ENCODE results near the gene PPP1R8.
"Not testable (repeated sequence)": the region's sequence is repeated elsewhere in the genome, so short reads cannot be mapped to it uniquely, and the experiment has no call there.

PPP1R8 gene

DNA sequence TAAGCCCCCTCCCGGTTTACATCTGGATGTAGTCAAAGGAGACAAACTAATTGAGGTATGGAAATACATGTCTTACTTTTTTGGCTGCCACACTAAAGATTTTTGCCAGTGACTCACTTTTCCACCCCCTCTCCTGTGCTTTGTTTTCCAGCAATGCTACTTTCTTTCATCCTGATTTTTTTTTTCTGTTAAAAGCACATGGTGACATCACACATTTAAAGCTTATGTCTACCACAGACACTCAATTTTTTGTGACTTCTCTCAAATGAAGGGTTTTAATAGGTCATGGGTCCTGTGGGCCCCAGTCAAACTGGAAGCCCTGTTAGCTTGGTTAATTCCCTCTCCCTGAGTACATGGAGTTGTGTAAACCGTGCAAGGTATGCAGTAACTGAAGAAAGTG, 2.2 kb downstream of the PPP1R8 start:
- DNase-seq (ENCODE audit: low read depth) = no peak

DNA sequence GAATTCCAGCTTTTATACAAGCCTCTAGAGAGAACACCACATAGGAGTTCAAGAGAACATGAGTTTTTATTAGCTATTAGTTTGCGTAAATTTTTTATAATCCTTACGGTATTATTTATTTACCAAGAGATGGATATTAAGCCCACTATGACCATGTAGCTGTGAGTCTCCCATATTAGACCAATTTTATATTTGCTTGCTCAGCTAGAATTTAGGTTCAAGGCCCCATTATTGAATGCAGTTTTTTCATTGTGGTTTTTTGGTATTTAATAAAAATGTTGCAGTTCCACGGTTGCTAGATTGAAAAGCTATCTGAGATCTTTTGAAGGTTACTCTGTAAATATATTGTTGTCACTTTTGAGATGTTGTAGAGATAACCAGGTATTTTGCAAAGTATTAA, 2.9 kb downstream of the PPP1R8 start:
- no peak for DNase-seq (ENCODE audit: low read depth)

DNA sequence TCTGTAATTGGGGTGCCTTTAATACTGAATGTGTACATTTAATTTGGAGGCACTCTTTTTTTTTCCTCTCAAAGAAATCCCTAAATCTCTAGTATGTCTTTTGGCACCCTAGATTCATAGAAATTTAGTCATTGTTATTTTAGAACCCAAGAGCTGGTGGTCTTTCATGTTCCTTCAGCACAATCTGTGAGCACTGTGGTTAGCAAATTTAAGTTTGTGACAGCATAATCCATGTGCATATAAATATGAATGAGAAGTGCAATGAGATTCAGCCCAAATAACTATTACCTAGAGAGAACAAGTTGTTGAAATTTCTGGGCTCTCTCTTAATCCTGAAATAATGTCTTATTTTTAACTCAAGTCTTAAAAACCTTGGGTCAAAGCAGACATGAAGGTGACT, 4.5 kb downstream of the PPP1R8 start:
- DNase-seq (ENCODE audit: low read depth) = no peak

DNA sequence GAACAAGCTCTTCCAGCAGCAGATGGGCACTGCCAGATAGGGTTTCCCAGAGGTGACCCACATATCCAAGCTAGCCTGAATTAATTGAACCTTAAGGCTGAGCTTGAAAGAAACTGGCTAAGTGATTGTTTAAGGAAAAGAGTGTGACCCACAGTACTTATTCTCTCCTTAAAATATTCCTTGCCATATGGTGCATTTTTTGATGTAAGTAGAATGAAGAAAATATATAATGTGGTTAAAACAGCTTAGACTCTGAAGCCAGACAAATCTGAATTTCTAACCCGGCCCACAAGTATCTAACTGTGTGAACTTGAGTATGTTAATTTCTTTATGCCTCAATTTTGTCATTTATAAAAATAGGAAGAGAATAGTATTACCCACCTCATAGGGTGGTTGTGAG, 4.9 kb downstream of the PPP1R8 start:
- no peak for DNase-seq (ENCODE audit: low read depth)

DNA sequence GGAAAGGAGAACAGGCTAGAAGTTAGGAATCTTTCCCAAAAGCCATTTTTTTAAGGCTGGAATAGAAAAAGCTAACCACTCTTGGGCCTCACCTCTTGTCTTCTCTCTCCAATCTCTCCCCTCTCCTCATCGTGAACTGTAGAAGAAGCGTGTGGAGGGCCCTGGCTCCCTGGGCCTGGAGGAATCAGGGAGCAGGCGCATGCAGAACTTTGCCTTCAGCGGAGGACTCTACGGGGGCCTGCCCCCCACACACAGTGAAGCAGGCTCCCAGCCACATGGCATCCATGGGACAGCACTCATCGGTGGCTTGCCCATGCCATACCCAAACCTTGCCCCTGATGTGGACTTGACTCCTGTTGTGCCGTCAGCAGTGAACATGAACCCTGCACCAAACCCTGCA, 19.4 kb downstream of the PPP1R8 start:
- DNase-seq (ENCODE audit: low read depth) = no peak

DNA sequence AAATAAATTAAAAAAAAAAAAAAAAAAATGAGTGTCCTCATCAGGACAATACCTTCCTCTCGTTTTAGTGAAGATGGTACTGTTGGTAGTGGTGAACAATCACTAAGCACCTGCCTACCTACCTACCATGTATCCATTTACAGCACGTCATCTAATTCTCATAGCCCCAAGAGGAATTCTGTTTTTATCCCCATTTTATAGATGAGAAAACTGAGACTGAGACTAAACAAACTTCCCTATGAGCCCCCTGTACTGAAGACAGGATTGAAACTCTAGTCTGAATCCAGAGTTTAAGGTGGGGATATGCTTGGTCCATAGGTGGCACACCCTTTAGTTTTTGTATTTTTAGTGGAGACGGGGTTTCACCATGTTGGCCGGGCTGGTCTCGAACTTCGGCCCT, 24.5 kb downstream of the PPP1R8 start:
- no peak for DNase-seq (ENCODE audit: low read depth)

DNA sequence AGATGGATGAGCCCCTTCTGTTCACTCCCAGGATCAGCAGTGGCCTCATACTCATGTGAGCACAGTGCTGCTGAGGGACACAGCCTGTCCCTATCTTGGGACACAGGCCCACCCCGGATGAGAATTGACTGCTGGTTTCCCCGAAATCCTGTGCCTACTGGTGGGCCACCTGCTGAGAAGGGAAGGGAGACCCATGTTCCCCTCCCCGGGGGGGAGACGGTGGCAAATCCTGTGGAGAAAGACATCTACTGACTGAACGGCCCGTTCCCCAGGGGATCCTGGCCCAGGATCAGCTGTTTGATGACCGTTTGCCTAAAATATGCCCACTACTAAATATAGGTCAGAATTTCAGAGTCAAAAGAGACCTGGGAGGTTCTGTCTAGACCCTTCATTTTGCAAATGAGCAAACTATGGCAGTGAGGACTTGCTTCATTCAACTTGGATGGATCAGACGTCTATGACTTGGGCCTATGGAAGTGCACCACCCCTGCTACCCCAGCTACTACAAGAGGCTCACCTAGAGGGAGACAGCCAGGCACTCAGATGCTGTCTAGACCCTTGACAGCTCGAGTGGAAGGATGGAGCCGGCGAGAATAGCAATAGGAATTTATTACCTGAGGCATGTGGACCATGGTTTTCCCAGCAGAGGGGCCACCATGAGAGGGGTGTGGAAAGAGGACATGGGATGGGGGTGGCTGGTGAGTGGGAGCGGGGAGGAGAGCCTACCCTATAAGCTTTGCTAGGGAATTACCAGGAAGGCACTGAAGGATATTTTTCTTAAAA, 26.2 kb downstream of the PPP1R8 start:
- no peak for DNase-seq (ENCODE audit: low read depth)

DNA sequence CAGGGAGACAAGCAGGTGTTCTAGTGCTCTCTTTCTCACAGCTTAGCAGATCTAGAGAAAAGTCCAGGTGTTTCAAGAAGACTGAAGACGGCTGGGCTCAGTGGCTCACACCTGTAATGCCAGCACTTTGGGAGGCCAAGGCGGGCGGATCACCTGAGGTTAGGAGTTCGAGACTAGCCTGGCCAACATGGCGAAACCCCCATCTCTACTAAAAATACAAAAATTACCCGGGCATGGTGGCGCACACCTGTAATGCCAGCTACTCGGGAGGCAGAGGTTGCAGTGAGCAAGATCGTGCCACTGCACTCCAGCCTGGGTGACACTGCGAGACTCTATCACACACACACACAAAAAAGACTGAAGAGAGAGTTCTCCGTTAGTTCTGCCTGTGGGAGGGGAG, 27.0 kb downstream of the PPP1R8 start:
- DNase-seq (ENCODE audit: low read depth) = not testable (repeated sequence)

DNA sequence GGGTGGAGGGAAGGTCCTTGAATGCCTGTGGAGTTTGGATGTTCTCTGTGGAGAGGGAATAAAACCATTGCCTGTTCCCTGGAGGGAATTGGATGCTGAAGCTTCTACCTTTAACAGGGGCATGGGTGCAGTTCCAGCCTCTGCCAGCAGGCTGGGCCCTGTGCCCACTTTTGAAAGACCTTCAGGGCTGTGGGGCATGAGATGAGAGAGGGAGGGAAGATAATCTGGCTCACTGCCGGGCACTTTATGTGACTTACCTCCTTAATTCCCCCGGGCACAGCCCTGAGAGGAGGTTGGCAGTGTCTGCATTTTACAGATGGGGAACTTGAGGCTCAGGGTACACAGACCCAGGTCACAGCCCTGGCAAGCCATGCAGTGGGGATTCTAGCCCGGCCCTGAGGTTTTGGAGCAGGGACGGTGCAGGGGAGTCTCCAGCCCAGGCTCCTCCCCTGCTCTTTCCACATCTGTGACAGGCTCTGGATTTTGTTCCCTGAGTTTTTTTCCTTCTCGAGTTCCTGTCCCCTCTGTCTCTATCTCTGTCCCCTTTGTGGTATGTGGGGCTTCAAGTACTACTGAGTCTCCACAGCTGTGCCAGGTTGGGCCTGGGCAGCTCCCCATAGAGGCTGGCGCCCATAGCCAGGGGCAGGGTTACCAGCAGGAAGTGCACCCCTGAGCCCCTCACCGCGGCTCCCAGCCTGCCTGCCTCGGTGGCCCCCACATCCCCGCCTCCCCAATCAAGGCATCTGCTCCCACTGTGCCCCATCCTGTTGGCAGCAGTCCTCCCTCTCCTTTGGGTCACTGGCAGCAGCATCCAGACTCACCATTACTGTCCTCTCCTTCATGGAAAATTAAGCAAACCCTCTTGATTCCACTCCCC, 27.7 kb downstream of the PPP1R8 start:
- peak; percentile 74 for DNase-seq (ENCODE audit: low read depth)

DNA sequence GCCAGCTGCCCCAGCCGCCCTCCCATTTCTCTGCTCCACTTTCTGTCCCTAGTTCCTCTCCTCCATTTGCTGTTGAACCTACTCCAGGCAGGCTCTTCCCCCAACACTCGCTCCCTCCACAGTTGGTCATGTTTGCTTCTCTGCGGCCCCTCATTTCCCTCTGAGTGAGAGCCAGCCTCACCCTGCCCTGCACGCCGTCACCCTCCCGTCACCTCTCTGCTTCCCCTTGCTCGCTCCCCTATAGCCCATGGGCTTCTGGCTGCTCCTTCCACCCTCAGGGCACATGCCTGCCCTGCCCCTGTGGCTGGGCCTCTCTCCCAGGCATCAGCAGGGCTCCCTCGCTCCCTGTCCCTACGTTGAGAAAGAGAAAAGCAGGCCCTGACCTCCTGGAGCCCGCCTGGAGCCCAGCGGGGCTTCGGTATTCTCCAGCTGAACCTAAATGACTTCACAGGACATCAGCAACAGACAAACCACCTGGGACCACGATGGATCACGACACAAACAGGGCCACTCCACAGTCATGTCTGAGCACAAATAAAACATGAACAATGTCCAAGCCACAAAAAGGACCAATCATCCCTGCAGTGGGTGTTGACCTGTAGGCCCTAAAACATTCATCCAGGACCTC, 28.5 kb downstream of the PPP1R8 start:
- DNase-seq (ENCODE audit: low read depth) = no peak

DNA sequence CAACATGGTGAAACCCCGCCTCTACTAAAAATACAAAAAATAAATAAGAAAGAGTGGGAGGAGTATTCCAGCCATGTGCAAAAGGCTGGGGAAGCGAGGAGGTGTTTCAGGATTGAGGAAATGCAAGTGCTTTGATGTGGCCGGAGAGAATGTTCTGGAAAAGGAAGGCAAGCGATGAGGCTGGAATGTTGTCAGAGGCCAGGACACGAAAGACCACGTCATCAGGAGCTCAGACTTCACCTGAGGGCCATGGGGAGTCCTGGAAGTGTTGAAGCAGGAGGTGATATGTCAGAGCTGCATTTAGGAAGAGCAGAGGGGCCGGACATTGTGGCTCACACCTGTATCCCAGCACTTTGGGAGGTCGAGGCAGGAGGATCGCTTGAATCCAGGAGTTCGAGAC, 30.9 kb downstream of the PPP1R8 start:
- DNase-seq (ENCODE audit: low read depth) = no peak

DNA sequence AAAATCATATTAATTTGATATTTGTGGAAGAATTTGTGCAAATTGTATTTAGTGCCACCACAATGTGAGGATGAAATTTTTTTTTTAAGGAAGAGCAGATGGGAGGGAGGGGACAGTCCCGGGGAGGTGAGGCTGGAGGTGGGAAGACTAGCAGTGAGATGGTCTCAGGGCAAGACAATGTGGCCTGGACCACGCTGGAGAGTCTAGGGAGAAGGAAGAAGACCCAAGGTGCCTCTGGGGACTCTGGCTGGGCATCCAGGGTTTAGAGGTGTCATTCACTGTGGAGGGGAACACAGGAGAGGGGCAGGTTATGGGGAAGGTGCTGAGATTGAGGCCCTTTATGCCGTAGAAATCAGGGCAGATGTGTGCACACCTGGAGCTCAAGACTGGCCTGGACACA, 31.4 kb downstream of the PPP1R8 start:
- DNase-seq (ENCODE audit: low read depth) = no peak

DNA sequence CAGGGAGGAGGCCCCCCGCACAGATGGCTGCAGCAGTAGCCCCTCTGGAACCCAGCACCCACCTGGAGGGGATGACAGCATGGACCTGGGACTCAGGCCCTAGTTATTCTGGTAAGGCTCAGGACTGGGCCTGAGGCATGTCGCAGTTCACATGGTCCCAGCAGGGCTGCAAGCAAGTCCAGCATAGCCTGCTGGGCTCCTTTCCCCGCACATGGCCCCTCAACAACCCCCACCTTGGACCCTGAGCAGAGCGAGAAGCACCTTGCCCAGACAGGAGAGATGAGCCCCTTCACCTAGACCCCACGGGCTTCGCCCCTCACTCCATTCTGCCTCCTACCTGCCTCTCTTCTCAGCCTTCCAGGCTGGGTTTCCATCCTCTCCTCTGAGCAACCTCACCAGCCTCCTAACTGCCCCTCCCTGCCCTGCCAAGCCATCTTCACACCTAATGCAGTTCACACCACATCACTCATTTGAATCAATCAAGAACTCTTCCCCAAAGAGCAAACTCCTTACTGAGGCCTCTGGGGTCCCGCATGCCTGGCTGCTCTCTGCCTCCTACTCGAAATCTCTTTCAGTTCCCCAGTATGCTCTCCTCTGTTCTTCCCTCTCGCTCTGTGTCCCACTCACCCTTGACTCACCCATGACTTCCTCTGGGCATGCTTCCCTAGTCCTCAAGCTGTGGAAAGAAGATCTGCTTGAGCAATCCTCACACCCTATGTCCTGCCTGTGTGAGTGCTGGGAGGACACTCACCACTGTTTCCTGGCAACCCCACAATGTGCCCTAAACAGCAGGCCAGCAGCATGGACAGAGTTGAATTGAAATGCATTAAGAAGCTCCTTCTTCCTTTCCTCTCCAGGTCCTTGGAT, 32.3 kb downstream of the PPP1R8 start:
- peak; percentile 99 for DNase-seq (ENCODE audit: low read depth)

DNA sequence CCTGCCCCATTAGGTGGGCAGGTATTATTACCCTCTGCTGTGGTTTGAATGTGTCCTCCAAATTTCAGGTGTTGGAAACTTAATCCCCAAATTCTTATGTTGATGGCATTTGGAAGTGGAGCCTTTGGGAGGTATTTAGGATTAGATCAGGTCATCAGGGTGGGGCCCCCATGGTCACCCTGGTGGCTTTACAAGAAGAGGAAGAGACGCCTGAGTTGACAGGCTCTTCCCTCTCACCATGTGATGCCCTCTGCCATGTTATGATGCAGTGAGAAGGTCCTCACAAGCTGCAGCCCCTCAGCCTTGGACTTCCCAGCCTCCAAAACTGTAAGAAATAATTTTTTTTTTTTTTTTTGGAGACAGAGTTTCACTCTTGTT, 32.9 kb downstream of the PPP1R8 start:
- DNase-seq (ENCODE audit: low read depth) = no peak

DNA sequence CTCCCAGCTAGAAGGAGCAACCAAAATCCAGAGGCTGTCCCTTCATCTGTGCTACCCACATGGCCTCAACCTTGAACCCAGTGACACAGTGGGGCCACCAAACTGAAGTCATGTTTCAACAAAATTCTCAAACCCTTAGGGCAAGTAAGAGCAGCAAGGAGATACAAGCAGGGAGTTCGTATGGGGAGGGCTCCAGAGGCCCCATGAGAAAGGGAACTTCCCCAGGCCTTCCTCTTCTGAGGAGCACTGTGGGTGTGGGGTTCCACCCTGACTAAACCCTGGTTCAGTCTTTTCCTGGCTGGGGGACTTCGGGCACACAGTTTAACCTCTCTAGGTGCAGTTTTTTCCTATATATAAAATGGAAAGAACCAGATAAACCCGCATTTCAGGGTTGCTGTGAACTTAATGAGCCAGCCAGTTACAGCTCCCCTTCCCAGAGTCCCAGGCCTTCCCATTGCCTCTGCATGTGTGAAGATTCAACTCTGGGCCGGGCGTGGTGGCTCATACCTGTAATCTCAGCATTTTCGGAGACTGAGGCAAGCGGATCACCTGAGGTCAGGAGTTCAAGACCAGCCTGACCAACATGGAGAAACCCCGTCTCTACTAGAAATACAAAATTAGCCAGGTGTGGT, 33.8 kb downstream of the PPP1R8 start:
- no peak for DNase-seq (ENCODE audit: low read depth)

DNA sequence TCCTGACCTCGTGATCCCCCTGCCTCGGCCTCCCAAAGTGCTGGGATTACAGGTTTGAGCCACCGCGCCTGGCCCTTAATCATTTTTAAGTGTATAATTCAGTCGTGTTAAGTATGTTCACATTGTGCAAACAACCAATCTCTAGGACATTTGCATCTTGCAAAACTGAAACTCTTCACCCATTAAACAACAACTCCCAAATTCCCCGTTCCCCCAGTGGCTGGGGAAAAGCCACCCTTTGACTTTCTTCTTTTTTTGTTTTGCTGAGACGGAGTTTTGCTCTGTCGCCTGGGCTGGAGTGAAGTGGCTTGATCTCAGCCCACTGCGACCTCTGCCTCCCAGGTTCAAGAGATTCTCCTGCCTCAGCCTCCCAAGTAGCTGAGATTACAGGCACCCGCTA, 35.2 kb downstream of the PPP1R8 start:
- DNase-seq (ENCODE audit: low read depth) = no peak

DNA sequence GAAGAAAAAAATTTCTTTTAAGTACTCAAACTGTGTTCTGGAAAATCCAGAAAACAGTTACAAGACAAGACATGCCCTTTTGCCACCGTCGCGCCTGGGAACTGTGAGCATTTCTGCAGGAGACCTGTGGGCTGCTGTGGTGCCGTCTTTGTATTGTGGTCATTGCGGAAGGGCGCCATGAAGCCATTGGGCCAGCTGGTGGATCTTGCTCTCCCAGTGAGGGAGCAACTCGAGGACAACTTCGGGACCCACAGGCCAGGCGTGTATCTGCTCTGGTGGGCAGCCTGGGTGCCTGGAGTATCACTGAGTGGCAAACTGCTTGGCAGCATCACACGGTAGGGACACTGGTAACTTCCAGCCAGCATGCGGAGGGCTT, 38.0 kb downstream of the PPP1R8 start:
- DNase-seq (ENCODE audit: low read depth) = no peak

DNA sequence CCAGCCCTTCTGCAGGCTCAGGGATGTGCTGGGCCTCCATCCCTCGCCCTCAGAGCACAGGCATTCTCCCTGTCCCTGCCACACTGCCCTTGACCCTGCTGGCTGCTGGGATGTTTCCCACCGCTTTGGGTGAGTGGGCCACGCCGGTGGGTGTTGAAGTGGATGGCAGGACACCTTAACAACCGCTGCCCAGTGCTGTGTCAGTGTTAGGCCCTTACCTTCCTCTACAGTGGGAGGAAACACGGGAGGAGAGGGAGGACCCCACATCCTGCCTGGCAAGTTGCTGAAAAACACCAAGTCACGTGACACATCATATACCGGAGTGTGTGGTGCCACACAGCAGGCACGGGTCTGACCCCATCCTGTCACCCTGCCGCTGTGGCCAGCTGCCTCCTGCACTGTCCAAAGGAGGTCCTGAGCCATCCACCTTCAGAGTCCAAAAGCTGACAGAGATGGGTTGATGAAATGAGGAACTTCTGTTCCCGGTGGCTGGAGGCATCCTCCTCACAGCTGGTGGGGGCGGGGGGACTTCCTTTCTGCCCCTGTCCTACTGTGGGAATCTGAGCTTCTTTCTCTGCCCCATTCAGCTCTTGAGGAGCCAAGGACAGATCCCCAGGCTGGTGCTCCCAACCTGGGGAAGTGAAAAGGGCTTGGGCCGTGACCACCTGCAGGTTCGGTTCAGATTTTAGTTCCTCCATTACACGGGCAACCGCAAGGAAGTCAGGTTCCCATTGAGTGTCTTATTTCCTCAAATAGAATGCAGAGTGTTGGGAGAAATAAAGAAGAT, 38.5 kb downstream of the PPP1R8 start:
- DNase-seq (ENCODE audit: low read depth) = no peak

DNA sequence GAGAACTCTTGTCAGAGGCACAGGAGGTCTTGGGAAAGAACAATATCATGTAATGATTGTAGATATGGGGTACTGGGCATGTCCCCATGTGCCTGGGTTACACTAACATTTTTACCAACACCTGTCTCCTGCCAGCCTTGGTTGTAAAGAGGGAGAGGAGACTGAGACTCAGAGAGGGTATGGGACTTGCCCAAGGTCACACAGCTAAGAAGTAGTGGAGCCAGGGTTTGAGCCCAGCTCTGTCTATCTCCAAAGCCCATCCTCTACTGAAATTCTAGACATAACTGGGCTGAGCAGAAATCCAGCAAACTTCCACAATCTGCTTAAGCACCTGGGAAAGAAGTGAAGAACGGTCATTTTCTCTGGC, 39.1 kb downstream of the PPP1R8 start:
- DNase-seq (ENCODE audit: low read depth) = no peak

DNA sequence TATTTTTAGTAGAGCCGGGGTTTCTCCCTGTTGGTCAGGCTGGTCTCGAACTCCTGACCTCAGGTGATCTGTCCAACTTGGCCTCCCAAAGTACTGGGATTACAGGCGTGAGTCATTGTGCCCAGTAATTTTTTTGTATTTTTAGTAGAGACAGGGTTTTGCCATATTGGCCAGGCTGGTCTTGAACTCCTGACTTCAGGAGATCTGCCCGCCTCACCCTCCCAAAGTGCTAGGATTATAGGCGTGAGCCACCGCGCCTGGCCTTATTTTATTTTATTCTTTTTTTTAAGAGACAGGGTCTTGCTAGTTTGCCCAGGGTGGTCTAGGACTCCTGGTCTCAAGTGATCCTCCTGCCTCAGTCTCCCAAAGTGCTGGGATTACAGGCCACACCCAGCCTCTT, 40.5 kb downstream of the PPP1R8 start:
- not testable (repeated sequence) for DNase-seq (ENCODE audit: low read depth)

Measured in fibroblast of the conjunctiva (primary cell).